COR-L47 (cell line): Measurements from ENCODE around the gene SMYD2.
"Not testable (repeated sequence)": the region's sequence is repeated elsewhere in the genome, so short reads cannot be mapped to it uniquely, and the experiment has no call there.

Experiments used
- DNase-seq: peaks from one replicate; lab custom pipeline; 2025; lab: John Stamatoyannopoulos, UW

Gene SMYD2

GRCh38 chr1:214271995-214272731 lies 8.8 kb upstream of the SMYD2 start:
- no peak for DNase-seq

GRCh38 chr1:214272964-214273533 lies 7.9 kb upstream of the SMYD2 start:
- DNase-seq = no peak

GRCh38 chr1:214275700-214276099 lies 5.3 kb upstream of the SMYD2 start:
- DNase-seq = not testable (repeated sequence)

GRCh38 chr1:214276786-214277185 lies 4.2 kb upstream of the SMYD2 start:
- DNase-seq = no peak

- no peak for DNase-seq
Measured at GRCh38 chr1:214277704-214278635, 3.0 kb upstream of the SMYD2 start.

- no peak for DNase-seq
Measured at GRCh38 chr1:214280386-214281020, 456 bp upstream of the SMYD2 start.

GRCh38 chr1:214281720-214282629 lies 1.0 kb downstream of the SMYD2 start:
- DNase-seq = peak; percentile 60

GRCh38 chr1:214282630-214283242 lies 1.8 kb downstream of the SMYD2 start:
- no peak for DNase-seq

DNA sequence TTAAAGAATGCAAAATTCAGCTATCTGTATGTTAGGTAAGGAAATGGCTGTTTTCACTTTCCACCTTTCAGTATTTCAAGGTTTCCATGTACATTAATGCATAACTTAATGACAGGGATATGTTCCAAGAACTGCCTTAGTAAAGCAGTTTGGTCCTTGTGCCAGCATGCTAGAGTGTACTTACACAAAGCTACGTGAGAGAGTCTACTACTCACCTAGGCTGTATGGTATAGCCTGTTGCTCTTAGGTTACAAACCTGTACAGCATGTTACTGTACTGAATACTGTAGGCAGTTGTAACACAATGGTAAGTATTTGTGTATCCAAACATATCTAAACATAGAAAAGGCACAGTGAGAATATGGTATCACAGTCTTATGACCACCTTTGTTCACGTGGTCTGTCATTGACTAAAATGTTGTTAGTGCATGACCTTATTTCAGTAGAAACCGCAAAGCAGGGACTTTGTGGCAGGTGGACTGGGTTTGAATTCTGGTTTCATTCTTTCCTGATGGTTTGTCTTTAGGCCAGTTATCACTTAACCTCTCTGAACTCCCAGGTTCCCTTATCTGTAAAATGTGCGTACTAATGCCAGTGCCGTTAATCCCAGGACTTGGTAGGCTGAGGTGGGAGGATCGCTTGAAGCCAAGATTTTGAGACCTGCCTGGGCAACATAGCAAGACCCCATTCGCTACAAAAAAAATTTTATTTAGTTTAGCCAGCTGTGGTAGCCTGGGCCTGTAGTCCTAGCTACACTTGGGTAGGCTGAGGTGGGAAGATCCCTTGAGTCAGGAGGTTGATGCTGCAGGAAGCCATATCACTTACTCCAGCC lies 4.9 kb downstream of the SMYD2 start:
- DNase-seq = no peak

GRCh38 chr1:214287884-214288283 lies 6.9 kb downstream of the SMYD2 start:
- no peak for DNase-seq

GRCh38 chr1:214289574-214290272 lies 8.8 kb downstream of the SMYD2 start:
- DNase-seq = no peak

- DNase-seq = no peak
Measured at GRCh38 chr1:214290424-214291037, 9.6 kb downstream of the SMYD2 start.

- no peak for DNase-seq
Measured at GRCh38 chr1:214292322-214292721, 11.4 kb downstream of the SMYD2 start.

GRCh38 chr1:214295934-214296333 lies 15.0 kb downstream of the SMYD2 start:
- DNase-seq = no peak

DNA sequence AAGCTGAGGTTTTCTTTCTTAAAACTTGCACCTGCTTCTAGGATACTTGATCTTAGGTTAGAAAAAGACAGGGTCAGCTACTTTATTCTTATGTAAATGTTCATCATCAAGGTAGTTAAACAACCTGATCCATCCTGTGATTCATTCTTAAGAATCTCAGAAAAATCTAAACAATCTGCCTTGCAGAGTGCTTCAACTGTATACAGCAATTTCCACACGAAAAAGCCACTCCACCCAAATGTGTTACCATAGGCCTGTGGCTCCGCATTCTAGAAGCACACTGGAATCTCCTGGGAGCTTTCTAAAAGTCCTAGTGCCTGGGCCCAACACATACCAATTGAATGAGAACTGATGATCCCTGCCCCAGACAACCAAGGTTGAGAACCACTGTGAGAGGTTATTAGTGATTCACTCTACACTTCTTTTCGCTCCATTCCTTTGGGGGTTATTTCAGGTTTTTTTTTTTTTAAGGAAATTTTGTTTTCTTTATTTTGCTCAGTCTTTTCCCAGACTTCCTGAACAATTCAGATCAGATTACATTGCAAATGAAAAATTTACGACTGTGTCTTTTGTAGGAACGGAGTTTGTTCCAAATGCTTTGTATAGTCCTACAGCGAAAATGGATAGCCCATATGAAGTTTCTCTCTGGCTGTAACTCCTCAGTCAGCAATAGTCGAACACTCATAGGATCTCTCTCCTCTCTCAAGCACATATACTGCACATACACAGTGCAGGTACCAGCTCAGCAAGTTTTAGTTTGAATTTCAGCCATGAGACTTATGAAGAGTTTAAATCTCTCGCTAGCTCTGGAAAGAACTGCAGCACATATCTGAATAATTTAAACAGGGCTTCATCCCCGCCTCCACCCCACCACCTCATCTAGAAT lies 16.1 kb downstream of the SMYD2 start:
- DNase-seq = no peak

DNA sequence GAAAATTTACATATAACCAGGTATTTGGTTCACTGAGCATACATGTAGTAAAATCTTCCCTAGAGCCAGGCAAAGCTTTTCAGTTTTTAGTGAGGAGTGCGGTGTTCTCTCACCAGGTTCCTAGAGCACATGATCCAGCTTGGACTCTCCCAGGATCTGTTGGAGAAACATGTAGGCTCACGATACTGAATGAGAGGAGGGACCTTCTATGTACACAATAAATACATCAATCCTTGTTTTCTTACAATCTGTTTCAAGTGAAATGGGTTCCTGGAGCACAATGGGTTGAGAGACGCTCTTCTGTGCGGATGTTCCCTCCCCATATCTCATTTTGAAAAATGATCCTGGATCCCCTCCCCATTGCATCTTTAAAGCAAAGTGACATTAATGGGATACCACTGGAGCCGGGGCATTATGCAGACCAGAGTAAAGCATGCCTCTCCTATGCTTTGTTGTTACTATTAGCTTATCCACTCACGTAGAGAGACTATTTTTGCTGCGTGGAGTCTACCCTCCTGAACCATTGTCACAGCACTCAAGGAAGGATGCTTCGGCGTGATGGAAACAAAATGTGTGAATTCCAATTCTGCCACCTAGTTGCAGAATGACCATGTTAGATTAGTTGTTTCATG lies 19.3 kb downstream of the SMYD2 start:
- DNase-seq = no peak

GRCh38 chr1:214301526-214301925 lies 20.6 kb downstream of the SMYD2 start:
- no peak for DNase-seq
